ENCODE data around the gene GNB2. TPM values are rescaled to one million over a fixed set of nuclear protein-coding genes. Genes with fewer than 3 reads are reported as not detected.

GNB2 gene
- total and polyA plus RNA-seq, 2 donors from 2014 or later, result 234 to 265 TPM

- H3K36me3 ChIP-seq (ENCODE audit: control insufficient read depth in 2 of 3, insufficient read depth in 3 of 3, low read length in 3 of 3), result peaks cover 2 to 41% (median 26%) of the 10 kb centered on the region in 3 donors
- H3K4me3 ChIP-seq (ENCODE audit: low read length in 3 of 3), result no peak overlapping the region
- intact Hi-C loops (cut with DNase I), result loop anchor here (10.0 kb wide), 2 partner anchors 107 to 217 kb away; partner anchors contain the start of genes SAP25 and SPACDR
- H3K27ac ChIP-seq (ENCODE audit: low read depth in 2 of 2, low read length in 2 of 2), result no peak overlapping the region
- TF ChIP-seq, protein P1, sequence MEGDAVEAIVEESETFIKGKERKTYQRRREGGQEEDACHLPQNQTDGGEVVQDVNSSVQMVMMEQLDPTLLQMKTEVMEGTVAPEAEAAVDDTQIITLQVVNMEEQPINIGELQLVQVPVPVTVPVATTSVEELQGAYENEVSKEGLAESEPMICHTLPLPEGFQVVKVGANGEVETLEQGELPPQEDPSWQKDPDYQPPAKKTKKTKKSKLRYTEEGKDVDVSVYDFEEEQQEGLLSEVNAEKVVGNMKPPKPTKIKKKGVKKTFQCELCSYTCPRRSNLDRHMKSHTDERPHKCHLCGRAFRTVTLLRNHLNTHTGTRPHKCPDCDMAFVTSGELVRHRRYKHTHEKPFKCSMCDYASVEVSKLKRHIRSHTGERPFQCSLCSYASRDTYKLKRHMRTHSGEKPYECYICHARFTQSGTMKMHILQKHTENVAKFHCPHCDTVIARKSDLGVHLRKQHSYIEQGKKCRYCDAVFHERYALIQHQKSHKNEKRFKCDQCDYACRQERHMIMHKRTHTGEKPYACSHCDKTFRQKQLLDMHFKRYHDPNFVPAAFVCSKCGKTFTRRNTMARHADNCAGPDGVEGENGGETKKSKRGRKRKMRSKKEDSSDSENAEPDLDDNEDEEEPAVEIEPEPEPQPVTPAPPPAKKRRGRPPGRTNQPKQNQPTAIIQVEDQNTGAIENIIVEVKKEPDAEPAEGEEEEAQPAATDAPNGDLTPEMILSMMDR (IDR thresholded peaks at IDR 0.05; ENCODE audit: borderline replicate concordance, extremely low read depth, insufficient read depth), result no peak
- FAIRE-seq (no peak), DNase-seq (peak in 2 of 5 donors; percentile 41 to 71)
- H3K9me3 ChIP-seq (ENCODE audit: control insufficient read depth in 2 of 3, insufficient read depth in 1 of 3, low read length in 3 of 3), result no peaks in the 10 kb centered on the region
- H3K9ac ChIP-seq (ENCODE audit: low read length in 3 of 3), result no peak overlapping the region
- no peaks in the 10 kb centered on the region for H3K27me3 ChIP-seq (ENCODE audit: control insufficient read depth, insufficient read depth, low read length)
- no peaks in the 10 kb centered on the region for H3K4me1 ChIP-seq (ENCODE audit: control insufficient read depth in 2 of 3, insufficient read depth in 2 of 3, low read depth in 1 of 3, low read length in 3 of 3)
Measured at GRCh38 chr7:100681491-100682227, 8.1 kb downstream of the GNB2 start.

DNA sequence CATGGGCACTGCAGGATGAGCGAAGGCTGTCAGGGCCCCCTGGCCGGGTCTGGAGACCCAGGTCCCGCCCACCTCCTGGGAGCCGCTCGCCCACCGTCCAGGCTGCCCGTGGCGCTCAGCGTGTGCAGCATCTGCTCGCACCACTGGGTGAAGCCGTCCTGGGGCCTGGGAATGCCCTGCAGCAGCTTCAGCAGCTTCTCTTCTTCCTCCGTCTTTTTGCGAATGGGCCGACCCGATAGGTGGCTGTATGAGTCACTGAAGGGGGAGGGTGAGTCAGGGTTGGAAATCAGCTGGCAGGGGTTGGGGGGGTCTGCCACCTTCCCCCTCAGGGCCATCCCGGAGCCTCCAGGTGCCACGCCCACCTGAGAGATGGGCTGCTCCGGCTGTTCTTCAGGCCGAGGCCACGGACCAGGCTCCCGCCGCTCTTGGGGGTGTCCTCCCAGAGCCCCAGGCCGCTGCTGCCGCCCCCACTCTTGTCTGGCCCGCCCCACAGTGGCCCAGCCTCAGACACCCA is 8.7 kb downstream of the GNB2 start:
- TF ChIP-seq, protein P1 (IDR thresholded peaks at IDR 0.05; ENCODE audit: borderline replicate concordance, extremely low read depth, insufficient read depth), result no peak
- H3K9ac ChIP-seq (ENCODE audit: low read length in 3 of 3), result no peak overlapping the region
- intact Hi-C loops (cut with DNase I), result loop anchor here (10.0 kb wide), 2 partner anchors 107 to 217 kb away; partner anchors contain the start of genes SAP25 and SPACDR
- peak in 2 of 5 donors; percentile 57 to 77 for DNase-seq
- peaks cover 2 to 35% (median 21%) of the 10 kb centered on the region in 3 donors for H3K36me3 ChIP-seq (ENCODE audit: control insufficient read depth in 2 of 3, insufficient read depth in 3 of 3, low read length in 3 of 3)
- FAIRE-seq, result no peak
- no peak overlapping the region for H3K4me3 ChIP-seq (ENCODE audit: low read length in 3 of 3)
- no peaks in the 10 kb centered on the region for H3K9me3 ChIP-seq (ENCODE audit: control insufficient read depth in 2 of 3, insufficient read depth in 1 of 3, low read length in 3 of 3)
- H3K27me3 ChIP-seq (ENCODE audit: control insufficient read depth, insufficient read depth, low read length), result no peaks in the 10 kb centered on the region
- no peaks in the 10 kb centered on the region for H3K4me1 ChIP-seq (ENCODE audit: control insufficient read depth in 2 of 3, insufficient read depth in 2 of 3, low read depth in 1 of 3, low read length in 3 of 3)
- H3K27ac ChIP-seq (ENCODE audit: low read depth in 2 of 2, low read length in 2 of 2), result no peak overlapping the region

GRCh38 chr7:100682991-100683658 is 9.6 kb downstream of the GNB2 start:
- intact Hi-C loops (cut with DNase I), result loop anchor here (10.0 kb wide), 2 partner anchors 108 to 218 kb away; partner anchors contain the start of genes SAP25 and SPACDR

More at GRCh38 chr7:100682991-100683658, 9.6 kb downstream of the GNB2 start:
- Histone ChIP-seq H3K9me3 (ENCODE audit: control insufficient read depth in 2 of 3, insufficient read depth in 1 of 3, low read length in 3 of 3) (no peaks in the 10 kb centered on the region), H3K27me3 (ENCODE audit: control insufficient read depth, insufficient read depth, low read length) (no peaks in the 10 kb centered on the region), H3K27ac (ENCODE audit: low read depth in 2 of 2, low read length in 2 of 2) (no peak overlapping the region), H3K4me1 (ENCODE audit: control insufficient read depth in 2 of 3, insufficient read depth in 2 of 3, low read depth in 1 of 3, low read length in 3 of 3) (no peaks in the 10 kb centered on the region), H3K4me3 (ENCODE audit: low read length in 3 of 3) (no peak overlapping the region), H3K36me3 (ENCODE audit: control insufficient read depth in 2 of 3, insufficient read depth in 3 of 3, low read length in 3 of 3) (peaks cover 2 to 26% (median 16%) of the 10 kb centered on the region in 3 donors), H3K9ac (ENCODE audit: low read length in 3 of 3) (no peak overlapping the region)
- TF ChIP-seq, protein P1 (IDR thresholded peaks at IDR 0.05; ENCODE audit: borderline replicate concordance, extremely low read depth, insufficient read depth), result no peak
- DNase-seq (peak in 2 of 5 donors; percentile 41 to 78), FAIRE-seq (no peak)

Measured in kidney (tissue), 14 donors.